Natural killer cell (primary cell): ENCODE measurements around the gene IL6ST. TPM values are rescaled to one million over a fixed set of nuclear protein-coding genes. Genes with fewer than 3 reads are reported as not detected.

Experiments used
- ATAC-seq, 3 donors: fragments of 150-1000 bp in 2 of 3; fragments of 200-7000 bp in 1 of 3; cut with Tn5 transposase; 1 replicate in 1 of 3; 2 replicates in 2 of 3; pipeline ENCODE4 v1.10.0; 2021; ENCODE audit warnings: mild to moderate bottlenecking in 2 of 3, moderate library complexity in 2 of 3
- DNase-seq, 2 donors: peaks; one replicate each; pipeline versions ENCODE4 v3.0.0 to v3.0.0-alpha.2; 2013 to 2021; ENCODE audit warnings: mixed read lengths in 1 of 2
- H3K27ac ChIP-seq: one replicate; pipeline ENCODE4 v1.5.1; 2013; ENCODE audit warnings: mild to moderate bottlenecking, low read length
- H3K27me3 ChIP-seq: one replicate; pipeline ENCODE4 v1.6.1; 2013; ENCODE audit warnings: low read length; ENCODE audit not compliant: control insufficient read depth, insufficient read depth
- H3K36me3 ChIP-seq: one replicate; pipeline ENCODE4 v1.6.1; 2013; ENCODE audit warnings: low read length; ENCODE audit not compliant: control insufficient read depth, insufficient read depth
- H3K4me1 ChIP-seq: one replicate; pipeline ENCODE4 v1.6.1; 2013; ENCODE audit warnings: low read length; ENCODE audit not compliant: control insufficient read depth, insufficient read depth
- H3K4me3 ChIP-seq: one replicate; pipeline ENCODE4 v1.5.1; 2013; ENCODE audit warnings: low read length
- H3K9me3 ChIP-seq: one replicate; pipeline ENCODE4 v1.6.1; 2013; ENCODE audit warnings: low read length; ENCODE audit not compliant: control insufficient read depth, insufficient read depth
- H3K27ac Mint-ChIP-seq, 2 donors: one replicate each; pipeline ENCODE4 v1.8.0; 2022; ENCODE audit warnings: mild to moderate bottlenecking in 2 of 2, mixed read lengths in 2 of 2, moderate library complexity in 1 of 2
- H3K27me3 Mint-ChIP-seq, 2 donors: one replicate each; pipeline ENCODE4 v1.8.0; 2022; ENCODE audit warnings: low read depth in 2 of 2, mixed read lengths in 2 of 2
- H3K36me3 Mint-ChIP-seq: one replicate; pipeline ENCODE4 v1.8.0; 2022; ENCODE audit warnings: mixed read lengths
- H3K4me1 Mint-ChIP-seq, 2 donors: one replicate each; pipeline ENCODE4 v1.8.0; 2022; ENCODE audit warnings: mixed read lengths in 2 of 2
- H3K4me3 Mint-ChIP-seq: one replicate; pipeline ENCODE4 v1.8.0; 2022; ENCODE audit warnings: mild to moderate bottlenecking, moderate library complexity, mixed read lengths
- H3K9me3 Mint-ChIP-seq, 2 donors: one replicate each; pipeline ENCODE4 v1.8.0; 2022; ENCODE audit warnings: mixed read lengths in 2 of 2
- CTCF ChIP-seq: fragments of 200-600 bp; IDR thresholded peaks from one replicate; pipeline ENCODE4 v1.8.0; 2022; ENCODE audit warnings: antibody characterized with exemption
- WGBS: methylation state at CpG from one replicate; pipeline ENCODE4 v1.1.7; 2013; ENCODE audit warnings: missing lambda C conversion rate; ENCODE audit not compliant: insufficient coverage; 5-methylcytosine and 5-hydroxymethylcytosine counted together
- intact Hi-C: fragments of 100-400 bp; cut with micrococcal nuclease; formaldehyde crosslinking; loops from one replicate; pipeline ENCODE4 v1.14.2; 2022
- total RNA-seq, 4 donors: library from RNA; stranded (reverse); fragments of 120-200 nt in 1 of 4; gene quantifications; one replicate each; pipeline versions ENCODE4 v1.2.3 to v1.2.4, GENCODE V29; 2013 to 2022

Gene IL6ST
- total RNA-seq, 3 donors from 2014 or later (not counting 1 experiment from before 2014, with no cell fraction given), result 48.5 to 73.0 (median 53.8) TPM

- Histone ChIP-seq H3K27ac (no peak overlapping the region), H3K36me3 (no peaks in the 10 kb centered on the region), H3K9me3 (no peaks in the 10 kb centered on the region), H3K4me3 (no peak overlapping the region), H3K27me3 (no peaks in the 10 kb centered on the region), H3K4me1 (no peaks in the 10 kb centered on the region)
- no peak for TF ChIP-seq CTCF
- Mint-ChIP-seq H3K4me3 (no peak overlapping the region), H3K9me3 (no peaks in the 10 kb centered on the region), H3K27ac (no peak overlapping the region), H3K4me1 (no peaks in the 10 kb centered on the region), H3K36me3 (no peaks in the 10 kb centered on the region), H3K27me3 (peaks cover 0 to 8% of the 10 kb centered on the region in 2 donors)
- 41% methylated on average over 2 of the region's 2 CpGs for WGBS
- DNase-seq (no peak), ATAC-seq (no peak)
- intact Hi-C loops, result no loop called here
These were observed 11.3 kb upstream of the IL6ST start for GRCh38 chr5:56006094-56006493.

- ATAC-seq, result no peak
- intact Hi-C loops, result no loop called here
- Mint-ChIP-seq H3K9me3 (no peaks in the 10 kb centered on the region), H3K4me1 (no peaks in the 10 kb centered on the region), H3K36me3 (no peaks in the 10 kb centered on the region), H3K27me3 (peaks cover 0 to 8% of the 10 kb centered on the region in 2 donors), H3K4me3 (no peak overlapping the region), H3K27ac (no peak overlapping the region)
- no peak overlapping the region for H3K27ac ChIP-seq
- H3K9me3 ChIP-seq, result no peaks in the 10 kb centered on the region
- WGBS, result no CpG with 5 or more reads among the region's 1 CpG
- H3K4me1 ChIP-seq, result no peaks in the 10 kb centered on the region
- H3K4me3 ChIP-seq, result no peak overlapping the region
- DNase-seq, result no peak
- no peaks in the 10 kb centered on the region for H3K27me3 ChIP-seq
- no peaks in the 10 kb centered on the region for H3K36me3 ChIP-seq
- TF ChIP-seq CTCF, result no peak
These were observed 10.1 kb upstream of the IL6ST start for GRCh38 chr5:56004874-56005273.

GRCh38 chr5:56003679-56004078 is 8.9 kb upstream of the IL6ST start:
- Mint-ChIP-seq H3K27ac (no peak overlapping the region), H3K4me1 (no peaks in the 10 kb centered on the region), H3K27me3 (peaks cover 0 to 8% of the 10 kb centered on the region in 2 donors), H3K9me3 (no peaks in the 10 kb centered on the region), H3K4me3 (no peak overlapping the region), H3K36me3 (no peaks in the 10 kb centered on the region)
- ATAC-seq (no peak), DNase-seq (no peak)
- intact Hi-C loops, result no loop called here
- Histone ChIP-seq H3K27ac (no peak overlapping the region), H3K36me3 (no peaks in the 10 kb centered on the region), H3K4me1 (no peaks in the 10 kb centered on the region), H3K4me3 (no peak overlapping the region), H3K9me3 (no peaks in the 10 kb centered on the region), H3K27me3 (no peaks in the 10 kb centered on the region)
- TF ChIP-seq CTCF, result no peak
- WGBS, result 81% methylated on average over 5 of the region's 5 CpGs

GRCh38 chr5:56003179-56003578 is 8.4 kb upstream of the IL6ST start:
- H3K27me3 ChIP-seq, result no peaks in the 10 kb centered on the region
- no peaks in the 10 kb centered on the region for H3K4me1 ChIP-seq
- no peak for DNase-seq
- Mint-ChIP-seq H3K27me3 (peaks cover 0 to 8% of the 10 kb centered on the region in 2 donors), H3K4me3 (no peak overlapping the region), H3K9me3 (no peaks in the 10 kb centered on the region), H3K27ac (no peak overlapping the region), H3K4me1 (no peaks in the 10 kb centered on the region), H3K36me3 (no peaks in the 10 kb centered on the region)
- no peak overlapping the region for H3K4me3 ChIP-seq
- no peak for ATAC-seq
- TF ChIP-seq CTCF, result no peak
- H3K27ac ChIP-seq, result no peak overlapping the region
- H3K36me3 ChIP-seq, result no peaks in the 10 kb centered on the region
- 67% methylated on average over 1 of the region's 2 CpGs for WGBS
- H3K9me3 ChIP-seq, result no peaks in the 10 kb centered on the region
- intact Hi-C loops, result no loop called here
